Smooth muscle cell (in vitro differentiated cells): ENCODE data around the gene RMP24.

Experiments
- DNase-seq: peaks from one replicate; lab custom pipeline; 2025; ENCODE audit not compliant: unreplicated experiment; lab: John Stamatoyannopoulos, UW
- H2AFZ ChIP-seq: fragments of 200-600 bp; sonication (generic); 2 replicates; pipeline ENCODE4 v1.6.0; 2016; ENCODE audit warnings: antibody characterized with exemption, low read depth, mild to moderate bottlenecking
- H3F3A ChIP-seq: fragments of 200-600 bp; sonication (generic); 2 replicates; pipeline ENCODE4 v1.6.0; 2017; ENCODE audit warnings: antibody characterized with exemption, low read depth
- H3K27ac ChIP-seq: fragments of 200-600 bp; sonication (generic); 2 replicates; pipeline ENCODE4 v1.5.1; 2016; ENCODE audit warnings: low read depth, mild to moderate bottlenecking
- H3K27me3 ChIP-seq: fragments of 200-600 bp; sonication (generic); 2 replicates; pipeline ENCODE4 v1.6.1; 2016; ENCODE audit warnings: low read depth, mild to moderate bottlenecking
- H3K36me3 ChIP-seq: fragments of 200-600 bp; sonication (generic); 2 replicates; pipeline ENCODE4 v1.5.1; 2016; ENCODE audit warnings: low read depth
- H3K4me1 ChIP-seq: fragments of 200-600 bp; sonication (generic); 2 replicates; pipeline ENCODE4 v1.5.1; 2016; ENCODE audit warnings: low read depth
- H3K4me2 ChIP-seq: fragments of 200-600 bp; sonication (generic); 2 replicates; pipeline ENCODE4 v1.6.0; 2016; ENCODE audit warnings: mild to moderate bottlenecking
- H3K4me3 ChIP-seq: fragments of 200-600 bp; sonication (generic); 2 replicates; pipeline ENCODE4 v1.5.1; 2016; ENCODE audit warnings: mild to moderate bottlenecking
- H3K79me2 ChIP-seq: fragments of 200-600 bp; sonication (generic); 2 replicates; pipeline ENCODE4 v1.6.0; 2016; ENCODE audit warnings: low read depth, mild to moderate bottlenecking
- H3K9ac ChIP-seq: fragments of 200-600 bp; sonication (generic); 2 replicates; pipeline ENCODE4 v1.6.0; 2016; ENCODE audit warnings: low read depth
- H3K9me3 ChIP-seq: fragments of 200-600 bp; sonication (generic); replicated peaks from 2 replicates; pipeline ENCODE4 v1.5.1; 2016; ENCODE audit warnings: low read depth
- H4K20me1 ChIP-seq: fragments of 200-600 bp; sonication (generic); 2 replicates; pipeline ENCODE4 v1.6.0; 2016; ENCODE audit warnings: low read depth
- CTCF ChIP-seq: fragments of 200-600 bp; sonication (generic); IDR thresholded peaks from 2 replicates; pipeline ENCODE4 v1.5.1; 2017; ENCODE audit warnings: borderline replicate concordance, mild to moderate bottlenecking, antibody characterized with exemption; ENCODE audit not compliant: insufficient read depth, poor library complexity, severe bottlenecking
- WGBS: methylation state at CpG from one replicate; pipeline ENCODE4 v1.1.7; 2016; ENCODE audit warnings: low lambda C conversion rate; 5-methylcytosine and 5-hydroxymethylcytosine counted together

RMP24 gene

GRCh38 chr18:35941299-35941698 is 31.2 kb upstream of the RMP24 start:
- no peak for TF ChIP-seq CTCF
- Histone ChIP-seq H3K79me2 (no peaks in the 10 kb centered on the region), H2AFZ (no peak overlapping the region), H3K9ac (no peak overlapping the region), H3K27ac (no peak overlapping the region), H3K27me3 (no peaks in the 10 kb centered on the region), H3K36me3 (no peaks in the 10 kb centered on the region), H3K4me2 (no peak overlapping the region), H3K4me3 (no peak overlapping the region), H3K9me3 (no peaks in the 10 kb centered on the region), H3K4me1 (no peaks in the 10 kb centered on the region), H4K20me1 (no peaks in the 10 kb centered on the region), H3F3A (no peaks in the 10 kb centered on the region)
- DNase-seq, result no peak
- 75% methylated on average over 6 of the region's 6 CpGs for WGBS

- Histone ChIP-seq H3K27ac (no peak overlapping the region), H3K27me3 (no peaks in the 10 kb centered on the region), H3K4me2 (no peak overlapping the region), H2AFZ (no peak overlapping the region), H3K4me1 (no peaks in the 10 kb centered on the region), H4K20me1 (no peaks in the 10 kb centered on the region), H3K9me3 (no peaks in the 10 kb centered on the region), H3K79me2 (no peaks in the 10 kb centered on the region), H3F3A (no peaks in the 10 kb centered on the region), H3K4me3 (no peak overlapping the region), H3K9ac (no peak overlapping the region), H3K36me3 (no peaks in the 10 kb centered on the region)
- no peak for TF ChIP-seq CTCF
- DNase-seq, result no peak
Measured at GRCh38 chr18:35942133-35942532, 30.3 kb upstream of the RMP24 start.

GRCh38 chr18:35942661-35943060 is 29.8 kb upstream of the RMP24 start:
- Histone ChIP-seq H4K20me1 (no peaks in the 10 kb centered on the region), H3K27me3 (no peaks in the 10 kb centered on the region), H3K27ac (no peak overlapping the region), H3K79me2 (no peaks in the 10 kb centered on the region), H3K36me3 (no peaks in the 10 kb centered on the region), H3K9ac (no peak overlapping the region), H2AFZ (no peak overlapping the region), H3F3A (no peaks in the 10 kb centered on the region), H3K9me3 (no peaks in the 10 kb centered on the region), H3K4me2 (no peak overlapping the region), H3K4me3 (no peak overlapping the region), H3K4me1 (no peaks in the 10 kb centered on the region)
- 99% methylated on average over 6 of the region's 6 CpGs for WGBS
- TF ChIP-seq CTCF, result no peak
- DNase-seq, result no peak

- Histone ChIP-seq H3K9me3 (no peaks in the 10 kb centered on the region), H4K20me1 (no peaks in the 10 kb centered on the region), H3K4me3 (no peak overlapping the region), H3K4me2 (no peak overlapping the region), H3K27me3 (no peaks in the 10 kb centered on the region), H3F3A (no peaks in the 10 kb centered on the region), H3K4me1 (no peaks in the 10 kb centered on the region), H3K79me2 (no peaks in the 10 kb centered on the region), H3K9ac (no peak overlapping the region), H3K27ac (no peak overlapping the region), H2AFZ (no peak overlapping the region), H3K36me3 (no peaks in the 10 kb centered on the region)
- no peak for TF ChIP-seq CTCF
- WGBS, result 73% methylated on average over 3 of the region's 3 CpGs
- DNase-seq, result no peak
Measured at GRCh38 chr18:35948080-35948479, 24.4 kb upstream of the RMP24 start.
